SH-SY5Y (cell line): ENCODE data around the gene MTMR4.

Experiments used
- GATA2 ChIP-seq: IDR thresholded peaks from 2 replicates; pipeline ENCODE4 v1.6.1; 2011; ENCODE audit warnings: mild to moderate bottlenecking, low read depth, low read length
- GATA3 ChIP-seq: IDR thresholded peaks from 2 replicates; pipeline ENCODE4 v1.6.1; 2011; ENCODE audit warnings: low read depth, mild to moderate bottlenecking, low read length, moderate library complexity

MTMR4 gene

GRCh38 chr17:58488428-58488890 lies 26.0 kb downstream of the MTMR4 start:
- TF ChIP-seq GATA2 (no peak), GATA3 (no peak)

GRCh38 chr17:58487589-58488427 lies 26.6 kb downstream of the MTMR4 start, which contains the start of gene HSF5:
Gene HSF5 (minus strand): TSS chr17:58488408. CDS start chr17:58488274, 134 bp downstream.
- TF ChIP-seq GATA3 (no peak), GATA2 (no peak)

- TF ChIP-seq GATA3, result no peak
Observed at GRCh38 chr17:58484600-58484999, 29.8 kb downstream of the MTMR4 start.

- TF ChIP-seq GATA2, result no peak
- TF ChIP-seq GATA3, result no peak
Observed at GRCh38 chr17:58480090-58480489, 34.3 kb downstream of the MTMR4 start.

GRCh38 chr17:58476812-58477211 lies 37.6 kb downstream of the MTMR4 start:
- no peak for TF ChIP-seq GATA3
- TF ChIP-seq GATA2, result no peak

GRCh38 chr17:58475985-58476384 lies 38.5 kb downstream of the MTMR4 start:
- TF ChIP-seq GATA2 (no peak), GATA3 (no peak)

- TF ChIP-seq GATA3 (no peak), GATA2 (no peak)
Observed at GRCh38 chr17:58470356-58470755, 44.1 kb downstream of the MTMR4 start.

- TF ChIP-seq GATA2, result no peak
- TF ChIP-seq GATA3, result no peak
Observed at GRCh38 chr17:58468944-58469343, 45.5 kb downstream of the MTMR4 start.

GRCh38 chr17:58455491-58455890 lies 58.9 kb downstream of the MTMR4 start:
- no peak for TF ChIP-seq GATA3
- no peak for TF ChIP-seq GATA2

GRCh38 chr17:58452738-58453137 lies 61.7 kb downstream of the MTMR4 start:
- TF ChIP-seq GATA2 (no peak), GATA3 (no peak)

- no peak for TF ChIP-seq GATA2
- no peak for TF ChIP-seq GATA3
Observed at GRCh38 chr17:58447039-58447975, 67.1 kb downstream of the MTMR4 start.

GRCh38 chr17:58446086-58446485 lies 68.4 kb downstream of the MTMR4 start:
- TF ChIP-seq GATA3 (no peak), GATA2 (no peak)
